Epithelial cell of umbilical artery (primary cell): ENCODE measurements around the gene IL24. TPM values are rescaled to one million over a fixed set of nuclear protein-coding genes. Genes with fewer than 3 reads are reported as not detected.

Experiments used
- total RNA-seq: library from RNA; depleted of rRNA; stranded (reverse); fragments of >200 nt; gene quantifications from 2 replicates; pipeline ENCODE4 v1.2.3, GENCODE V29; 2014

The IL24 gene
- total RNA-seq = 0.15 TPM in 1 of 2 replicates, not detected in the other

GRCh38 chr1:206897175-206897574 is at the start of gene IL24:
Gene IL24 (plus strand): TSS chr1:206897443. CDS start chr1:206897833, 390 bp downstream.

GRCh38 chr1:206864939-206865671 is 32.1 kb upstream of the IL24 start, which contains the start of gene IL20:
Gene IL20 (plus strand): TSS chr1:206865623. CDS start chr1:206865853, 230 bp downstream.

GRCh38 chr1:206921772-206922265 is 24.6 kb downstream of the IL24 start, which contains the start of gene FCMR:
Gene FCMR (minus strand): TSS chr1:206921941. CDS start chr1:206921854, 87 bp downstream.

GRCh38 chr1:206946261-206946660 is 49.0 kb downstream of the IL24 start, which contains the start of gene PIGR:
Gene PIGR (minus strand): TSS chr1:206946466. CDS start chr1:206940531, 5,935 bp downstream.

Other genes with a start within 250 kb of the IL24 start
- gene MAPKAPK2, start 212.5 kb upstream of the IL24 start, total RNA-seq = 24.4 and 24.9 TPM in 2 replicates
- not detected in 2 replicates for gene IL19, start 126.7 kb upstream of the IL24 start, total RNA-seq
- not detected in 2 replicates for gene IL10, start 124.9 kb upstream of the IL24 start, total RNA-seq
- gene IL20, start 31.8 kb upstream of the IL24 start, total RNA-seq = not detected in 2 replicates
- 0.32 TPM in 1 of 2 replicates, not detected in the other for gene FCMR, start 24.5 kb downstream of the IL24 start, total RNA-seq
- gene PIGR, start 49.0 kb downstream of the IL24 start, total RNA-seq = not detected in 2 replicates
- gene FCAMR, start 73.0 kb downstream of the IL24 start, total RNA-seq = not detected in 2 replicates
- gene C1orf116, start 135.3 kb downstream of the IL24 start, total RNA-seq = not detected in 2 replicates
- 6.8 and 8.4 TPM in 2 replicates for gene YOD1, start 153.8 kb downstream of the IL24 start, total RNA-seq
- gene PFKFB2, start 155.8 kb downstream of the IL24 start, total RNA-seq = 1.4 and 1.6 TPM in 2 replicates
- gene C4BPB, start 191.4 kb downstream of the IL24 start, total RNA-seq = 0.32 TPM in 1 of 2 replicates, not detected in the other
- gene C4BPA, start 206.8 kb downstream of the IL24 start, total RNA-seq = not detected in 2 replicates